IPS-20b (cell line): ENCODE data around the gene ZNF562.

Source experiments
- H3K27ac ChIP-seq: one replicate; pipeline ENCODE4 v1.5.1; 2013; ENCODE audit warnings: low read length
- H3K27me3 ChIP-seq: 2 replicates; pipeline ENCODE4 v1.6.1; 2013; ENCODE audit warnings: mild to moderate bottlenecking, low read length, inconsistent platforms; ENCODE audit not compliant: insufficient read depth
- H3K36me3 ChIP-seq: 2 replicates; pipeline ENCODE4 v1.6.1; 2013; ENCODE audit warnings: low read depth, mild to moderate bottlenecking, inconsistent platforms, low read length, moderate library complexity; ENCODE audit not compliant: insufficient read depth
- H3K4me1 ChIP-seq: 2 replicates; pipeline ENCODE4 v1.6.1; 2013; ENCODE audit warnings: mild to moderate bottlenecking, control low read depth, inconsistent platforms, low read length, moderate library complexity; ENCODE audit not compliant: insufficient read depth
- H3K4me3 ChIP-seq: 2 replicates; pipeline ENCODE4 v1.5.1; 2013; ENCODE audit warnings: mild to moderate bottlenecking, low read length, inconsistent platforms
- H3K9ac ChIP-seq: 2 replicates; pipeline ENCODE4 v1.6.1; 2013; ENCODE audit warnings: low read depth, mild to moderate bottlenecking, inconsistent platforms, low read length, moderate library complexity
- H3K9me3 ChIP-seq: 2 replicates; pipeline ENCODE4 v1.6.1; 2013; ENCODE audit warnings: mild to moderate bottlenecking, low read depth, low read length, inconsistent platforms; ENCODE audit not compliant: insufficient read depth

ZNF562 gene

GRCh38 chr19:9597027-9597426 is 77.9 kb downstream of the ZNF562 start:
- Histone ChIP-seq H3K9me3 (no peaks in the 10 kb centered on the region), H3K9ac (no peak overlapping the region), H3K4me1 (no peaks in the 10 kb centered on the region), H3K4me3 (no peak overlapping the region), H3K36me3 (no peaks in the 10 kb centered on the region), H3K27ac (no peak overlapping the region), H3K27me3 (no peaks in the 10 kb centered on the region)
